GM18519 (cell line): ENCODE data around the gene MROH2A.

Experiments
- ATAC-seq: cut with Tn5 transposase; IDR thresholded peaks from one replicate; pipeline ENCODE4 v1.9.1; 2021; ENCODE audit warnings: mild to moderate bottlenecking, moderate library complexity; ENCODE audit not compliant: unreplicated experiment, low FRiP score

MROH2A gene

GRCh38 chr2:233764264-233764663 lies 13.9 kb upstream of the MROH2A start:
- ATAC-seq, result no peak

GRCh38 chr2:233764761-233765160 lies 13.4 kb upstream of the MROH2A start:
- no peak for ATAC-seq

GRCh38 chr2:233766416-233766815 lies 11.7 kb upstream of the MROH2A start:
- ATAC-seq, result no peak

GRCh38 chr2:233768076-233768475 lies 10.1 kb upstream of the MROH2A start:
- ATAC-seq, result no peak

DNA sequence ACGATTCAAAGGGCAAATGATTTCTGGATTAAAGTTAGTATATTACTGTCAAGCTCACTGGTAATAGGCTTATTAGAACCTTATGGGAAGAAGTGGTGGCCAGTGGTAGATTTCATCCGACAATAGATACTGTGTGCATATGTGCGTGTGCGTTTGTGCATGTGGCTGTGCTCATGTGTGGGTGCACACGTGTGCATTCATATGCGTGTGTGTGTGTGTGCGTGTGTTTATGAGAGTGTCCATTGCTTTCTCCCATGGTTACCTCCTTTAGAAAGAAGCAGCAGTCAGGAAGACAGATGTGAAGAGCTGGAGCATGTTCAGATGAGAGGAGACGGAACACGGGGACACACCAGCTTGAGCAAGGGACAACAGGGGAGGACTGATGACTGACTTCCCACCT lies 8.9 kb upstream of the MROH2A start:
- ATAC-seq, result no peak

DNA sequence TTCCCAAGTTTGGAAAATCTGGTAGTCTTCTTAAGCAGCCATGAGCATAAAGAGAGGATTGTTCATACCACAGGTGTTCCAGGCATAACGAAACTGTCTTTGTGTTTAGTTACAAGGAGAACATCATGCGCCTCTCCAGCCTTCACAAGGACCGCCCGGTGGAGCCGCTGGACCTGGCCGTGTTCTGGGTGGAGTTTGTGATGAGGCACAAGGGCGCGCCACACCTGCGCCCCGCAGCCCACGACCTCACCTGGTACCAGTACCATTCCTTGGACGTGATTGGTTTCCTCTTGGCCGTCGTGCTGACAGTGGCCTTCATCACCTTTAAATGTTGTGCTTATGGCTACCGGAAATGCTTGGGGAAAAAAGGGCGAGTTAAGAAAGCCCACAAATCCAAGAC lies 6.0 kb upstream of the MROH2A start:
- ATAC-seq, result no peak

DNA sequence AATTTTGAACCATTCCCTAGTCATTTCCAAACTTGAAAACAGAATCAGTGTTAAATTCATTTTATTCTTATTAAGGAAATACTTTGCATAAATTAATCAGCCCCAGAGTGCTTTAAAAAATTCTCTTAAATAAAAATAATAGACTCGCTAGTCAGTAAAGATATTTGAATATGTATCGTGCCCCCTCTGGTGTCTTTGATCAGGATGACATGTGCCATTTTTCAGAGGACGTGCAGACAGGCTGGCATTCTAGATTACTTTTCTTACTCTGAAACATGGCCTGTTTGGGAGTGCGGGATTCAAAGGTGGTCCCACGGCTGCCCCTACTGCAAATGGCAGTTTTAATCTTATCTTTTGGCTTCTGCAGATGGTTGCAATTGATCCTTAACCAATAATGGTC lies 5.5 kb upstream of the MROH2A start:
- no peak for ATAC-seq

DNA sequence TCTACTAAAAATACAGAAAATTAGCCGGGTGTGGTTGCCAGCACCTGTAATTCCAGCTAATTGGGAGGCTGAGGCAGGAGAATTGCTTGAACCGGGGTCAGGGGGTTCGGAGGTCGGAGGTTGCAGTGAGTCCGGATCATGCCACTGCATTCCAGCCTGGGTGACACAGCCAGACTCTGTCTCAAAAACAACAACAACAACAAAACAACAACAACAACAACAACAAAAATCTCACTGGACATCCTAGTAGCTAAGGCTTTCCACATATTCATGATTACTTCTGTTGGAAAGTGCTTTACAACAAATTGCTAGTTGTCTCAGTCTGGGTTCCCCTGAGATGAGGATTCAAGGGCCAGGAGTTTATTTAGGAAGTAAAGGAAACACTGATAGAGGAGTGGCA lies 4.3 kb upstream of the MROH2A start:
- ATAC-seq, result no peak

DNA sequence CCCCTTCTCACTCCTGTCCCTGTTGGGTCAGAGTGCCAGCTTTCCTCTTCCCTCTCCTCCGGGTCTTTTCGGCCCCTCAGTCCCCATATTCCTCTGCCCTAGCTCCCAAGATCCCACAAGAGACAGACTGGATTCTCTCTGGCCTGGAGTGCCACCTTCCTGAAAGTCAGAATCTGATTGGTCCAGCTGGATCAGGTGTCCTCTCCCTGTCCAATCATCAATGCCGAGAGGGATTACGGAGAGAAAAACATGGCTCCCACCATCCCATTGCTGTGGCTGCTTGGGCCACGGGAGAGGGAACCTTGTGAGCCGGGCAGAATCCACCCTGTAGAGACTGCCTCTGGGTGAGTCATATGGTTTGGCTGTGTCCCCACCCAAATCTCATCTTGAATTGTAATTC lies 2.7 kb upstream of the MROH2A start:
- no peak for ATAC-seq

- no peak for ATAC-seq
These were observed 1.6 kb downstream of the MROH2A start for GRCh38 chr2:233779722-233780121.

DNA sequence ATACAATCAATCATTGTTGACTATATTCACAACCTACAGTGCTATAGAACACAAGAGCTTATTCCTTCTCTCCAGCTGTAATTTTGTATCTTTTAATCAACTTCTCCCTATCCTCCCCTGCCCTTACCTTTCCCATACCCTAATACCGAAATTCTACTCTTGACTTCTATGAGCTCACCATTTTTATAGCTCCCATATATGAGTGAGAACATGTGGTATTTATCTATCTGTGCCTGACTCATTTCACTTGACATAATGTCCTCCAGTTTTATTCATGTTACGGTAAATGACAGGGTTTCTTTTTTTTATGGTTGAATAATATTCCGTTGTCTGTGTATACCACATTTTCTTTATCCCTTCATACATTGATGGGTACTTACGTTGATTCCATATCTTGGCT lies 2.6 kb downstream of the MROH2A start:
- ATAC-seq, result no peak

- ATAC-seq, result no peak
These were observed 11.4 kb downstream of the MROH2A start for GRCh38 chr2:233789554-233789953.

- no peak for ATAC-seq
These were observed 13.2 kb downstream of the MROH2A start for GRCh38 chr2:233791151-233791882.

DNA sequence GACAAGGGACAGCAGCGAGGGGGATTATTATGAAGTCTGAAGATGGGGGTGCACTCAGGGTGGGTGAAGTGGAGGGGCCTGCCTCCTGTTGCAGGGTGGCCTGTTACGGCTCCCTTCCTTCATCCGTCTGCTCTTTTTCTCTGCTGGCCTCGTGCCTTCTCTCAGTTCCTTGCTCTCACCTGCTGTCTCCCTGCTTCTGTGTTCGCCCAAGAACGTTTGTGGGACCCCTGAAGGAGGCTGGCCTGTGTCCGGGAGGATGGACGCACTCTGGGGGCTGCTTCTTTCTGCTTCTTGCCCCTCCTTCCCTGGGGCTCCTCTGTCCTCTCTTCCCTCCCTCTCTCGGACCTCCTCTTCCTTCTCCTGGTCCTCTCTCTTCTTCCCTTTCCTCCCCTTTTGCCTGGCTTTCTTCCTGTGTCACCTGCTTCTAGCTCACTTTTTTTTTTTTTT lies 13.8 kb downstream of the MROH2A start:
- no peak for ATAC-seq

- no peak for ATAC-seq
These were observed 14.6 kb downstream of the MROH2A start for GRCh38 chr2:233792720-233793119.

DNA sequence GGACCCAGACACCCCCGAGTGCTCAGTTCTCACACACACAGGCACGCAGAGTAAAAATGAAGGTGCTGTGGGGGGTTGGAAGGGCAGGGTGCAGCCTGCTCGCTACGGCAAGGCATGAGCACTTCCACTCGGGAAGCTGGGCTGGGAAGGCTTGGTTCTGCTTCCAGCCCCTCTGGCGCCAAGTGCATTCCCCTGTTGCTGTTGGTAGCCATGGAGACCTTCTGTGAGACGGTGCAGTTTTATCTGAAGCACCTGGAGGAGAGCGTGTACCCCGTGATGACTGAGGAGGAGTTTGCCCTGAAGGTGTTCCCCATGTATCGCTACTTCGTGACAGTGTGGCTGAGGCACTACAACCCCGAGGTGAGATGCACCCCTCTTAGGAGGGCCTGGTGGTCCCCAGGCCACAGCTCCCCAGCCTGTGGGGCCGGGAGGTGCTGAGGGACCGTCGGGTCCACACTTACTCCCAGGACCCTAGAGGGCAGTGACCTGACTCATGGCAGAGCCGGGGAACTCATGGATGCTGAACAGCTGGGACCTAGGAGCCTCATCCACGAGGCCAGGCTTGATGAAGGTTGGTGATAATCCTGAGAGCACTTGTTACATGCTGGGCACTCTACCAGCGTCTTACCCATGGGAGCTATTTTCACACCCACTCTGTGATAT lies 15.5 kb downstream of the MROH2A start:
- ATAC-seq, result no peak

DNA sequence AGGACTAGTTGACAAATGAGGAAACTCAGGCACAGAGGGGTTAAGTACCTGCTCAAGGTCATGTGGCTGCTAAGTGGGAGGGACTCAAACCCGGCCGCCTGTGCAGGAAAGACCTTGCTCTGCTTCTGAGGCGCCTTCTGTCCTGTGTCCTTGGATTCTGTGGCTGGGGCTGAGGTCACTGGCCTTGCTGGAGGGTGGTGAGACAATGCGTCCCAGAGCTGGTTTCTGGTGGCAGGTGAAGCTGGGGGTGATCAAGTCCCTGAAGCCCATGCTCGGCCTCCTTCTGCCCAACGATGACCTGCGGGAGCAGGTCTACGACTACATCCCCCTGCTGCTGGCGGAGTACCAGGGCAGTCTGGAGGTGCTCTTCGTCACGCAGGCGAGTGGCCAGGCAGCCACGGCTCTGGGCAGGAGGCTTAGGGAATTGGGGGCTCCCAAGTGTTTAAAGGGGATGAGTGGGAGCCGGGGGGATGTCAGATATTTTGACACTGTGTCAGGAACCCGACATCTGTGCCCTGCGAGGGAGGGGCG lies 16.1 kb downstream of the MROH2A start:
- no peak for ATAC-seq

DNA sequence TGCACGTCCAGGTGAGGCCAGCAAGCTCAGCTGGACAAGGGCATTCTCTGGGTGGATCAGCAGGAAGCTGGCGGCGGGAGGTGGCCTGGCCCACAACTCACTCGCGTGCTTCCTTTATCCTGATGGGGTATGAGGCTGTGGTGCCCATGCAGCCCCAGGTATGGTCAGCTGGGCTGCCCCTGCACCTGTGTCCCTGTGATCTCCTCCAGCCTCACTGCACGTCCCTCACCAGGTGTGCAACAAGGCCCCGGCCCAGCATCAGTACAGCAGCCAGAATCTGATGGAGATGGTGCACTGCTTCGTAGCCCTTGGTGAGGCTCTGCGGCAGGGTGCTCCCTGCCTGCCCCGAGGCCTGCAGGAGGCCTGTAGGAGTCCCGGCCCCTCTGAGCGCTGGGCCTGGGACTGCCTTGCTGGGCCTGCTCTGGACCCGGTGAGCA lies 17.6 kb downstream of the MROH2A start:
- ATAC-seq, result no peak

DNA sequence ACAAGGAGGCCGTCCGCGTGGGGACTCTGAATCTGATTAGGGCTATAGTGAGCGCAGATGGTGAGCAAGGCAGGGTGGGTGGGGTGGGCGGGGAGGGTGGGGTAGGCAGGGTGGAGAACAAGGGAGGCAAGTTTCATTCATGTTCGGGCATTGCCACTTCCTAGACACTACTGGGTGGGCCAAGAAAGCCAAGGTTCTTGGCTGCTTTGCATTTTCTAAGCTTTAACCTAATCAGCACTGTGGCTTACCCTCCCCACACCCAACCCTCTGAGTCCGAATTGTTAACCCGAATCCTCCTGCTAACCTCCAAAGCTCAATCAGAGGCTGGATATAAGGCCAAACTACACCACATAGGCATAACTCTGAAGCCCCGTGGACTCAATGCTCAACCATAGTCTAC lies 18.1 kb downstream of the MROH2A start:
- no peak for ATAC-seq

DNA sequence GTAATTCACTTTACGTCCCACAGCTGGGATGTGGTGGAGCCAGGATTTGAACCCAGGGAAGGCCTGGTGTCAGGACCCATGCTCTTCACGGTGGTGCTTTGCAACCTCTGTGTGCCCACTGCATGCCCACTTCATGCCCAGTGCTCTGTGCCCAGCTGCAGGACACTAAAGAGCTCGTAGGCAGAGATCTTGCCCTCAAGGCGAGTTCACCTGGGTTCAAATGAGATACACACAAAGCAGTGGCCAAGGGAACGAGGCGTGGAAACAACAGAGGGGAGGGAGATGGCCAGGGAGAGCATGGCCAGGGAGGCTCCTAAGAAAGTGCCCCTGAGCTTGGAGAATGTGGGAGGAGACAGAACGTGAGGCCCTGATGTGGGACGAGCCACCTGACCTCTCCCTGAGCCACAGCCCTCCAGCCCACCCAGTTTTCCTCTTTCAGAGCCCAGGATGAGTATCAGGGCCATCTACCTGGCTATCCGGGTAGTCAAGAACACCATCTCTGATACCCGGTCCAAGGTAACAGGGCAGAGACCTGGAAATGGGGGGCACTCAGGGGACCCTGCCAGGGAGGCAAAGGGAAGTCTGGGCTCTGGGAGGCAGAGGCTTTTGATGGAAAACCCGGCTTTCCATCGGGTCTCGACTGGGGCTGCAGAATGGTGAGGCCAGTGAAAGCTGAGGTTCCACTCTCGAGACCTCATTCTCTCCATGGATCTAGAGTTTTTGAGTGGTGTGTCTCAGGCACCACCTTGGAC lies 20.4 kb downstream of the MROH2A start:
- no peak for ATAC-seq

- no peak for ATAC-seq
These were observed 21.0 kb downstream of the MROH2A start for GRCh38 chr2:233799087-233799665.
